ENCODE results near the gene KPNA6. TPM values are rescaled to one million over a fixed set of nuclear protein-coding genes. Genes with fewer than 3 reads are reported as not detected.

KPNA6 gene
- total and polyA plus RNA-seq, 10 of the 15 experiments (the other 5 are each of a cell fraction or from before 2014, with no cell fraction given), result 11.1 to 55.6 (median 25.9) TPM

GRCh38 chr1:32180186-32181060, 72.6 kb downstream of the KPNA6 start:
- peak overlapping the region; percentile 51 for H2AFZ ChIP-seq (ENCODE audit: control insufficient read depth, low read depth, low read length)
- POLR2A ChIA-PET, result interaction anchor here (0.8 to 3.5 kb wide), 7 partner anchors 21 to 214 kb away, joined by 3 to 25 read pairs (median 7); partner anchors contain the start of genes BSDC1, CCDC28B, KPNA6 and TMEM39B
- in situ Hi-C loops (cut with MboI), result no loop called here
- CTCF ChIA-PET, result interaction anchor here (0.6 to 4.2 kb wide), 9 partner anchors 20 to 156 kb away, joined by 3 to 16 read pairs (median 4); partner anchors contain the start of genes CCDC28B and KPNA6
- H3K79me2 ChIP-seq (ENCODE audit: control insufficient read depth, insufficient read depth, low read length), result peaks cover 48% of the 10 kb centered on the region
- peaks cover 4 to 15% of the 10 kb centered on the region in 2 experiments for H3K36me3 ChIP-seq (ENCODE audit: control insufficient read depth in 2 of 2, insufficient read depth in 2 of 2, low read length in 1 of 2)
- peak overlapping the region; percentile 100 for H3K4me2 ChIP-seq (ENCODE audit: control insufficient read depth, insufficient read depth)
- FAIRE-seq (peak; percentile 93), ATAC-seq (peak; percentile 53), DNase-seq (ENCODE audit: low read depth, low spot score) (no peak)
- 1% methylated on average over 36 of the region's 36 CpGs for WGBS (ENCODE audit: insufficient coverage, insufficient replicate concordance, low lambda C conversion rate, missing lambda C conversion rate)
- peak overlapping the region; percentile 90 for H3K9ac ChIP-seq (ENCODE audit: control insufficient read depth, insufficient read depth, low read length)
- SMC1A ChIA-PET (ENCODE audit: uncharacterized antibody, unreplicated experiment), result interaction anchor here (0.8 to 4.0 kb wide), 10 partner anchors 12 to 136 kb away, joined by 3 to 26 read pairs (median 4); partner anchors contain the start of genes CCDC28B and KPNA6
- no peaks in the 10 kb centered on the region for H3K9me3 ChIP-seq (replicated peaks; ENCODE audit: control insufficient read depth, insufficient read depth, low read length)
- peak overlapping the region; percentile 85 for H3K27ac ChIP-seq (ENCODE audit: control insufficient read depth, insufficient read depth)
- no TSS peak for BruUV-seq (replicated peaks)
- RAD21 ChIA-PET (ENCODE audit: unreplicated experiment), result interaction anchor here (0.8 to 3.9 kb wide), 10 partner anchors 17 to 214 kb away, joined by 3 to 22 read pairs (median 8); partner anchors contain the start of genes BSDC1, CCDC28B, KPNA6 and TMEM39B
- intact Hi-C loops (cut with micrococcal nuclease; ENCODE audit: unreplicated experiment), result loop anchor here (2.0 kb wide), 1 partner anchor 20 kb away; the partner anchor contains the start of gene CCDC28B
- H3K27me3 ChIP-seq (replicated peaks in 1 of 2; ENCODE audit: control insufficient read depth in 2 of 2, insufficient read depth in 2 of 2, low read length in 1 of 2), result no peaks in the 10 kb centered on the region
- peak overlapping the region; percentile 89 for H3K4me3 ChIP-seq
- H4K20me1 ChIP-seq (ENCODE audit: control insufficient read depth, insufficient read depth), result no peaks in the 10 kb centered on the region
- peaks cover 17% of the 10 kb centered on the region for H3K4me1 ChIP-seq (ENCODE audit: control insufficient read depth, insufficient read depth, low read length)
- TF ChIP-seq REST (IDR thresholded peaks at IDR 0.05; ENCODE audit: low read depth, low read length) (no peak), NFYA (IDR thresholded peaks at IDR 0.05; ENCODE audit: borderline replicate concordance, low read depth, low read length) (no peak), MLLT1 (IDR thresholded peaks at IDR 0.05) (no peak), YY1 (IDR thresholded peaks at IDR 0.05; ENCODE audit: low read depth, low read length) (0 out of 2 replicates have a peak, but pooled peaks have one; percentile 20), TCF12 (IDR thresholded peaks at IDR 0.05; ENCODE audit: low read depth, low read length) (no peak), HSF1 (IDR thresholded peaks at IDR 0.05; ENCODE audit: low read depth, low read length) (no peak), FOXM1 (IDR thresholded peaks at IDR 0.05; ENCODE audit: low read depth, low read length) (no peak), BACH1 (IDR thresholded peaks at IDR 0.05; ENCODE audit: borderline replicate concordance) (no peak), EGR1 (IDR thresholded peaks at IDR 0.05; ENCODE audit: borderline replicate concordance in 1 of 2, low read depth in 2 of 2, low read length in 2 of 2) (0 out of 3 replicates have a peak, but pooled peaks of 1 of the 2 experiments have one; percentile 3), HCFC1 (IDR thresholded peaks at IDR 0.05; ENCODE audit: low read length) (no peak), IKZF2 (IDR thresholded peaks at IDR 0.05) (peak in 1 of 2 experiments; percentile 40), FOXK2 (IDR thresholded peaks at IDR 0.05) (no peak), ZNF217 (IDR thresholded peaks at IDR 0.05) (no peak)
